T-helper 17 cell (primary cell): ENCODE results near the gene PAPPA2. TPM values are rescaled to one million over a fixed set of nuclear protein-coding genes. Genes with fewer than 3 reads are reported as not detected.

Experiments used
- ATAC-seq: fragments of 150-1000 bp; cut with Tn5 transposase; 2 replicates; pipeline ENCODE4 v1.10.0; 2021; ENCODE audit warnings: mild to moderate bottlenecking, moderate library complexity
- DNase-seq, 3 donors: peaks; one replicate each; pipeline versions ENCODE4 v3.0.0 to v3.0.0-alpha.2; 2020 to 2021
- H3K9me3 ChIP-seq: one replicate; pipeline ENCODE4 v1.7.0; 2013; ENCODE audit warnings: low read length, mild to moderate bottlenecking; ENCODE audit not compliant: control insufficient read depth, poor library complexity, severe bottlenecking
- H3K27ac Mint-ChIP-seq: one replicate; pipeline ENCODE4 v1.8.0; 2022; ENCODE audit warnings: mild to moderate bottlenecking, moderate library complexity, mixed read lengths
- H3K27me3 Mint-ChIP-seq: one replicate; pipeline ENCODE4 v1.8.0; 2022; ENCODE audit warnings: mixed read lengths
- H3K36me3 Mint-ChIP-seq: one replicate; pipeline ENCODE4 v1.8.0; 2022; ENCODE audit warnings: low read depth, mixed read lengths
- H3K4me1 Mint-ChIP-seq: one replicate; pipeline ENCODE4 v1.8.0; 2022; ENCODE audit warnings: mild to moderate bottlenecking, mixed read lengths
- H3K4me3 Mint-ChIP-seq: one replicate; pipeline ENCODE4 v1.8.0; 2022; ENCODE audit warnings: mild to moderate bottlenecking, moderate library complexity, mixed read lengths
- total RNA-seq, 4 donors: library from RNA in 2 of 4; stranded (reverse) in 2 of 4; gene quantifications; one replicate each; pipeline ENCODE4 v1.2.3 and lab custom pipeline; 2022 to 2026

The PAPPA2 gene
- total RNA-seq, 2 donors from 2014 or later = 0.17 to 0.73 TPM

DNA sequence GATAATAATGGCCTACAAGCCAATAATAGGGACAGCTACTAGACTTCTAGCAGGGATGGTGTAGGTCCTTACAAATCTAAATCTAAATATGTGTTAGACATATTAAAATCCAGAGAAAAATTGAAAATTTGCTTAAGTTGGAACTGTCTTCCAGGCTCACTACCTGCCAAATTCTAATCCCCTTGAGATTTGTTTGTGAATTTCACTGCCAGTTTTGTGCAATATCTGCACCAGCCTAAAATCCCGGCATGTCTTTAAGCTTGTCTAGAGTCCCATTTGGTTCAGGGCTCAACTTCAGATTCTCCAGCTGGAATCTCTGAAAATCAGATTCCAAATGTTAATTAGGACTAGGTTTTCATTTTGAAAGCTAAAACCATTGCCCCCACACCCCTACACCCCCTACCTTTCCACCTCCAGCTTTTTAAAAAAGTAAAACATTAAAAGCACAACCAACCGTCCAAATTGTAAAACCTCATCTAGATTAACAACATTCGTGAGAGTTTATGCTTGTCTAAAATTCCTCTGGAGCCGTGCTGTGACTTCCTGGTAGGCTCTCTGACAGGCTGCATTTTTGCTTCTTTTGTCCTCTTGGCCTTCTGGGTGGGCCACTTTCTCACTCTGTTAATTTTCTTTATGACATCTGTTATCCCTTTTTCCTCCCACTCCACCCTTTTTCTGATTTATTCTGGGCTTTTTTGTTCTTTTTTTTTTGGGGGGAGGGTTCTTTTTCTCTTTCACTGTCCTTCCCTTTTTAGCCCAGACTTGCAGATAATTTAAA lies 348.7 kb downstream of the PAPPA2 start:
- DNase-seq (no peak), ATAC-seq (no peak)
- Mint-ChIP-seq H3K27me3 (no peaks in the 10 kb centered on the region), H3K4me3 (no peak overlapping the region), H3K27ac (no peak overlapping the region), H3K36me3 (no peaks in the 10 kb centered on the region), H3K4me1 (no peaks in the 10 kb centered on the region)
- H3K9me3 ChIP-seq = no peaks in the 10 kb centered on the region

DNA sequence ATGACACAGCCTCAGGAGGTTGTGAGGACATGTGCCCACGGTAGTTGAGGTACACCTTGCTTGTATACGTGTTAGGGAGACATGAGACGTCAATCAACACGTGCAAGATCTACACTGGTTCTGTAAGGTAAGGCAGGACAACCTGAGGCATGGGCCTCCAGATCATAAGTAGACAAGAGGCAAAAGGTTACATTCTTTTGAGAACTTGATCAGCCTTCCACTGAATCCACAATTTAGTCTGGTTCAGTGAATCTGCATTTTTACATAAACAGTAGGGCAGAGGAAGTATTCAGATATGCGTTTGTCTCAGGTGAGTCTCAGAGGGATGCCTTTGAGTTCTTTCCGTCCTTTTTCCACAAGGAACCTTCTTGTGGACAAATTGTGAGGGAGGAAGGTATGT lies 352.6 kb downstream of the PAPPA2 start:
- Mint-ChIP-seq H3K36me3 (no peaks in the 10 kb centered on the region), H3K27me3 (no peaks in the 10 kb centered on the region), H3K4me3 (no peak overlapping the region), H3K27ac (no peak overlapping the region), H3K4me1 (no peaks in the 10 kb centered on the region)
- DNase-seq (no peak), ATAC-seq (no peak)
- no peaks in the 10 kb centered on the region for H3K9me3 ChIP-seq

DNA sequence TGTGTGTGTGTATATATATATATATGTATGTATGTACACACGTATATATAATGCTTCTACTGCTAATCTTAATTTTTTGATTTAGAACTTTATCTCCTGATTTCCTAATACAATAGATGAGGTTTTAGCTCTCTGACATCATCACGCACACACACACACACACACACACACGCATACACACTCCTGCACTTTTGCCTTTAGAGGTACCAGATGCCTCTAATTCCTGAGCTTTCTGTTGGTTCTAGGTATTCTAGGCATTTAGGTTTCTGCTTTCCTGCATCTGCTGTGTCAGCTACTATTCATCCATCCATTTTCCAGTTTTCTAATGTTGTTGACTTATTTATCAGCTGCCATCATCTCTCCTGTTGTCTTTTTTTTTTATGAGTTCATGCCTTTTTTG lies 353.3 kb downstream of the PAPPA2 start:
- H3K4me3 Mint-ChIP-seq = no peak overlapping the region
- no peak for DNase-seq

DNA sequence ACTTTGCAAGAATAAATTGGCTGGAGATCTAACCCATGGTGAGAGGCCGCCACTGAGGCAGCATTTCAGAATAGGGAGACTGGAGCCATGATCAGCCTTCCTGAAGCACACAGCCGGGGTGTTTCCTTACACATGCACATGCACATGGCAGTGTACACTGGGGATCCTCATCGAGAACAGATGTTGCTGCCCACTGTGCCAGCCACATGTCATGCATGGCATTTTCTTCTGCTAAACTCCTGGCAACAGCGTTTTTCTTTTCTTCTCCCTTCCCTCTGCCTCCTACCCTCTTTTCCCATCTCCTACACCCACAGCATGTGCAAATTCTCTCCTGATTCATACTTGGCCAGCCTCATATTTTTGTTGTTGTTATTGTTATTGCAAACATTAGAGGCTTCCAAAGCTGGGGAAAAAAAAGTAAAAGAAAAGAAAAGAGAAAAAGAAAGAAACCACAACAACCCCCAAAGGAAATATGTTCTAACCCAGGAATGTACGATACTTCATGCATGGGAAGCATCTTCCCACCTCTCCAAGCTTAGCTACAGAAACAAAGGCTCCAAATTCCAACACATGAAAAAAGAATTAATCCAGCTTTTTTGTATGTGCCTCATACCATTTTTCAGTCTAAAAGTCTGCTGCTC lies 357.5 kb downstream of the PAPPA2 start:
- H3K9me3 ChIP-seq = no peaks in the 10 kb centered on the region
- Mint-ChIP-seq H3K27me3 (no peaks in the 10 kb centered on the region), H3K4me3 (no peak overlapping the region), H3K36me3 (no peaks in the 10 kb centered on the region), H3K4me1 (no peaks in the 10 kb centered on the region), H3K27ac (no peak overlapping the region)
- ATAC-seq = no peak
- DNase-seq = no peak

More for the DNA sequence above, 353.3 kb downstream of the PAPPA2 start:
- no peaks in the 10 kb centered on the region for H3K27me3 Mint-ChIP-seq
- ATAC-seq = no peak
- H3K36me3 Mint-ChIP-seq = no peaks in the 10 kb centered on the region
- H3K9me3 ChIP-seq = no peaks in the 10 kb centered on the region
- H3K27ac Mint-ChIP-seq = no peak overlapping the region
- H3K4me1 Mint-ChIP-seq = no peaks in the 10 kb centered on the region

DNA sequence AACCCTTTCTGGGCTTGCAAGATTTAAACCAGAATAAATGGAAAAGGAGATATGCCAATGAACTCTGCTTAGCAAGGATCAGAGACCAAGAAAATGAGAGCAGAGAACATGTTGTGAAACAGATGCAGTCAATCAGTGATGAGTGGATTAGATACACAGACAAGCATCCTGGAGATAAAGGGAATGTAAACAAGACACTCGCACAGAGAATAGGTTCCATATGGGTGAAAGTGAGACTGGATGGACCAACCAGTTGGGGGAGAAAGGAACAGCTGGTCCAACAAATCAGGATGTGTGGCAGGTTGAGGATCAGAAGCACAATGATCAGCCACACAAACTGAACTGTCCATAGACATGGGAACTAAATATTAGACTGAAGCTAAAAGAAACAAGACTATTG lies 363.3 kb downstream of the PAPPA2 start:
- no peaks in the 10 kb centered on the region for H3K9me3 ChIP-seq
- no peak overlapping the region for H3K27ac Mint-ChIP-seq
- ATAC-seq (no peak), DNase-seq (no peak)
- H3K36me3 Mint-ChIP-seq = no peaks in the 10 kb centered on the region
- H3K4me1 Mint-ChIP-seq = no peaks in the 10 kb centered on the region
- H3K27me3 Mint-ChIP-seq = no peaks in the 10 kb centered on the region
- no peak overlapping the region for H3K4me3 Mint-ChIP-seq

DNA sequence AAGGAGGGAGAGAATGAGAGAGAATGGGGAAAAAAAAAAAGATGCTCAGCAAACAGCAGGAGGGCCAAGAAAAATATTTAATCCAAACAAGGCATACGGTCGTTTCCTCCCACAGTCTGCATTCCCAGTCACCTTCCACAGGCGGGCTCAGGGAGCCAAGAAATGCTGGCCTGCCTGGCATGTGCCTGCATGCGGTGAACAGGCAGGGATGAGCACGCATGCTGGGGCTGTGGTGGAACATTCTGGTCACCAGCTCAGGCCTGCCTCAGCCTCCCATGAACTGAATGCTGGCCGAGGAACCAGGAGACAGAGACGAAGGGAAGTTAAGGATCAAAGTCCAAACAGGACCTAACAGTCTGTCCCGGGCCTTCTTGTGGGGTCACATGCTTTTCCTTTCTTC lies 366.3 kb downstream of the PAPPA2 start:
- no peaks in the 10 kb centered on the region for H3K36me3 Mint-ChIP-seq
- H3K4me1 Mint-ChIP-seq = no peaks in the 10 kb centered on the region
- ATAC-seq (no peak), DNase-seq (no peak)
- H3K9me3 ChIP-seq = no peaks in the 10 kb centered on the region
- H3K27ac Mint-ChIP-seq = no peak overlapping the region
- no peaks in the 10 kb centered on the region for H3K27me3 Mint-ChIP-seq
- no peak overlapping the region for H3K4me3 Mint-ChIP-seq

DNA sequence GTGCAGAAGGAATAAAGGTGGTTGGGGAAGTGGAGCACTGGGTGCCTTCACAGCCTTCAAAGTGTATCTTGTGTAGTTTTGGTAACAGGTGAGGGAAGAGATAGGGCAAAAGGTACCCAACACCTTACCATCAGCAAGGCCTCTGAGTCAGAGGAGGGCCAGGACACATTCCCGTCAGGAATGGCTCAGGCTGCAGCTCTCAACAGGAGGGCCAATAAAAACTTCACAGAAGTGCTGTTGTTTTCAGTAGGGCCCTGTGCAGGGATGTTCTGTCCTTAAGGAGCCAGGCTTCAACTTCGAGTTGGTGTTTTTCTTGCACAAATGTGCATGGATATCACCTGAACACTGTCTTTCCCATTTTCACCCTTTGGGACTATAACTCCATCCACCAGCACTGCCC lies 368.2 kb downstream of the PAPPA2 start:
- Mint-ChIP-seq H3K27ac (no peak overlapping the region), H3K36me3 (no peaks in the 10 kb centered on the region), H3K4me1 (no peaks in the 10 kb centered on the region), H3K4me3 (no peak overlapping the region), H3K27me3 (no peaks in the 10 kb centered on the region)
- ATAC-seq (no peak), DNase-seq (no peak)
- H3K9me3 ChIP-seq = no peaks in the 10 kb centered on the region

DNA sequence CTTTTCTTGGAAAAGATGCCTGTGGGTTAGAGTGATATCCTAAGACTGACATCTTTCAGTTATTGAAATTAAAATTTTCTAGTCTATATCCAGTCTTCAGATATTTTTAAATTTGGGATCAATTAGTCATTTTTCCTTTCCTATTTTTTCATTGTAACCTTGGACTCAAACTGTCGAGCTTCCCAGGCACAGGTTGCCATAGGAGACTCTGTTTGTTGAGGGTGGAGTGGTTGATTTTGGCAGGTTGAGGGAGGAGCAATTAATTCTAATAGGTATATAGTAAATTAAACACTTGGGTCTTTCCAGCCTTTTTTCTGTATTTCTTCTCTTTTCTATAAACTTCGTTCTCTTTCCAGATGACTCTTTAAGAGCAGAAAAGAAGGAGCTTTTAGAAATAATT lies 374.7 kb downstream of the PAPPA2 start:
- Mint-ChIP-seq H3K36me3 (no peaks in the 10 kb centered on the region), H3K4me1 (no peaks in the 10 kb centered on the region), H3K27ac (no peak overlapping the region), H3K4me3 (no peak overlapping the region), H3K27me3 (peaks cover 7% of the 10 kb centered on the region)
- no peak for ATAC-seq
- H3K9me3 ChIP-seq = no peaks in the 10 kb centered on the region
- no peak for DNase-seq

DNA sequence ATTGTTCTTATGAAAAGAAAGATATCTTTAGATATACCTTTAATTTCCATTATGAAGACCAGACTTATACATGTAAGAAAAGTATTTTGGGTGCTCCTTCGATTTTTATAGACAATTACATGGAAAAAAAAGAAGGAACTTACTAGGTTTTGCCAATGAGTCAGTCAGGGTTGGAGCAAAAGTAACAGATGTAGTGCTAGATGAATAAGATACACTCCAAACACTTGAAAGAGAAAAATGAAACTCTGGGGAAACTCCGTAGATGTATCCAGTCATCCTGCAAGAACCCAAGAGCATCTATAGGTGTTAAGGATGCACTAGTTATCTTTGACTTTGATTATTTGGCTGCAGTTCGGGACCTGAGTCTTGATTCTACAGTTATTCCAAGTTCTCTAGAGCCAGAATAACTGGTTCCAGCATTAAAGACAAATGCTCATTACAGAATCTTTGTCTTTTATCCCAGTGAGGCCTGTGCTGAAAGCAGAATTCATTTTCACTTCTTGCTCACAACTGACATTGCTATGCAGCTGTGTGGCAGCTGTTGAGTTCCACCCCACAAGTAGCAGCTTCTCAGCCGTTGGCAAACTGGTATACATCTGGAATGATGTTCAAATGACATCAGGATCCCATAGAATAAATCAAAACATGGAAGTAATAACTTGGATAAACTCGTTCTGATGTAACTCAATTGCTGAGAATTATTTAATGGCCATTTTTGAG lies 375.5 kb downstream of the PAPPA2 start:
- H3K36me3 Mint-ChIP-seq = no peaks in the 10 kb centered on the region
- no peak overlapping the region for H3K4me3 Mint-ChIP-seq
- DNase-seq = no peak
- H3K9me3 ChIP-seq = no peaks in the 10 kb centered on the region
- H3K4me1 Mint-ChIP-seq = no peaks in the 10 kb centered on the region
- H3K27ac Mint-ChIP-seq = no peak overlapping the region
- peaks cover 7% of the 10 kb centered on the region for H3K27me3 Mint-ChIP-seq
- no peak for ATAC-seq

DNA sequence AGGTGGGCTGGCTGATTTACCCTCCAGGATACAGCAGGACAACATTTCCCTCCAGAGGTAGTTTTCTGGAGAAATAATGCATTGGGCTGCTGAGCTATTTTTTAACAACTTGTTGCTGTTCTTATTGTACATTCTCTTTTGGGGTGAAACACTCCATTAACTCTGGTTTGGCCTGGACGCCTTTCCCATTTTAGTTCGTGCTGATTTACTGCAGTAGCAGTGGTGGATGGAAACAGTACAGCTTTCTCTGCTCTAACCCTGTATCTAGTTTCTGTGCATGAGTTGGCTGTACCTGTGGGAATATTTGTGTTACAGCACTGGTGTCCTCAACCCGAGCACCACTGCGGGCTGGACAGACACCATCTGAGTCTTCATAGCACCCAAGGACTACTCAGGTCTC lies 376.2 kb downstream of the PAPPA2 start:
- ATAC-seq = no peak
- no peak for DNase-seq
- H3K4me1 Mint-ChIP-seq = no peaks in the 10 kb centered on the region
- peaks cover 7% of the 10 kb centered on the region for H3K27me3 Mint-ChIP-seq
- H3K4me3 Mint-ChIP-seq = no peak overlapping the region
- H3K9me3 ChIP-seq = no peaks in the 10 kb centered on the region
- no peaks in the 10 kb centered on the region for H3K36me3 Mint-ChIP-seq
- H3K27ac Mint-ChIP-seq = no peak overlapping the region

DNA sequence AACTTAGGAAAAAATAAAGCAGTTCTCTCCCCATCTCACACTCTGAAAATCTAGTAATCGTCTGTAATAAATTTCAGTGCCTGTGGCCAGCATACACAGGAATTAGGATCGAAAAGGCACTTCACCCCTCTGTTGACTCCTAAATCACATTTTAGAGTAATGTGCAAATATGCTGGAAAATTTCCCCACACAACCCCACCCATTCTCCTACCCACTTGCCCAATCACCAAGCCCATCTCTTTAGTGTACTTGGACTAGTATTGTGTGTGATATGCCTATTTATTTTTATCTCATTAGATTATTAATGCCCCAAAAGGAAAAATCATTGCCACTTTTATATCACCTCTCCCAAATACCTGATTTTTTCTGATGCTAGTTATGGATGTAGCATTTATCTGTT lies 378.3 kb downstream of the PAPPA2 start:
- no peaks in the 10 kb centered on the region for H3K4me1 Mint-ChIP-seq
- H3K27me3 Mint-ChIP-seq = peaks cover 7% of the 10 kb centered on the region
- DNase-seq = no peak
- H3K9me3 ChIP-seq = no peaks in the 10 kb centered on the region
- ATAC-seq = no peak
- H3K4me3 Mint-ChIP-seq = no peak overlapping the region
- H3K27ac Mint-ChIP-seq = no peak overlapping the region
- no peaks in the 10 kb centered on the region for H3K36me3 Mint-ChIP-seq

DNA sequence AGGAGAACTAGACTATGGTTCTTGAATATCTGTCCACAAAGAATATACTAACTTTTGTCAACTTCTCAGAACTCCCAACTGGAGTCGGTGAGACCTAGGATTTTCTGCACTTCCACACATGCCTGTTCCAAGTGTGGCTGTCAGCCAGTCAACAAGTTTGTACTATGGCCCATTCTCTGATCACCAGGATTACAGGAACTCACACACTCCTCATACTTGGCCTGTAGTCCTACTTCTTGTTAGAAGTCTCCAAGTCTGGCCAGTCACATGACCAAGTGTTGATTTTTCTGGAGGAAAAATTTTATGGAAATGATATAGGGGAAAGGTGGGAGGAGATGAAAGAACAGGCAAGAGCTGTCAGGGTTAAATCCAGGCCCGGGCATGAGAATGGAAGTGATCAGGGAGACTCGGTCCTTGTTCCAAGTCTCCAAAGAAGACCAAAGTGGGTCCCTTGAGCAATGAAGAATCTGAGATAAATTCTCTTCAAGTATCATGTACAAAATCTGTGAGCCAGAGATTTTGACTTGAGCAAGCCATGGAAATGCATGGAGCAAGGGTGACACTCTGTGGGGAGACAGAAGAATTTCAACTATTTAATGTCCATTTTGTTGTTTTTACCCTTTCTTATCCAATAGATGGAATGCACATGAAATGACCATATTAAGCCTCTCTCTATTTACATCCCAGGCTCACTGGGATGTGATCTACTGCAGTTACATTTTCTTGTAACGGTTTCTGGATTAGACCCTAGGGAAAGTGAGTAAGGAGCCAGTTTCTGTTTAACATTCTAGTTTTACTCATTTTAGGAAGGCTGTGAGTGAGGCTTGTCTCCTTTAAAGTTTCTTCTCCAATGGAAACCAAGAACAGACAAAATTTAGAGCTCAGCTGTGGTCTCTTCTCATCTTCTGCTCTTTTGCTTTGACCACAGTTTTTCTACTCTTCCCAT lies 380.6 kb downstream of the PAPPA2 start:
- H3K27me3 Mint-ChIP-seq = peaks cover 6% of the 10 kb centered on the region
- H3K27ac Mint-ChIP-seq = no peak overlapping the region
- H3K4me3 Mint-ChIP-seq = no peak overlapping the region
- ATAC-seq (no peak), DNase-seq (no peak)
- no peaks in the 10 kb centered on the region for H3K4me1 Mint-ChIP-seq
- no peaks in the 10 kb centered on the region for H3K36me3 Mint-ChIP-seq
- no peaks in the 10 kb centered on the region for H3K9me3 ChIP-seq

DNA sequence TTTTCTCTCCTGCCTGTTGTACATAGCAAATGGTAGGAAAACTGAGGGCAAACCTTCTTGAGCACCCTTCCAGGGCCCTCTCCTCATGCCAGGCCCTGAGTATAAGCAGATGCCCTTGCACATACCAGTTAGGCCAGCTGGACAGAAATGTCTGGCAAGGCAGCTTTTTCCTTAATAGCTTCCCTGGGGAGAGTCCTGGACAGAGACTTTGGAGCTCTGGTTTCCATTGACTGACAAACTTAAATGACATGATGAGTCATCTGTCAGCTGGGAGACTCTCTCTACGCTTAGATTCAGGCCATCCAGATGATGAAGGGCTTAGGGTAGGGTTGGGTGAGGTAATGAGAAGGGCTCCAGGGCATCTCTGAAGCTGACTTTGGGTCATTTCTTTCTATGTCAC lies 384.1 kb downstream of the PAPPA2 start:
- DNase-seq (no peak), ATAC-seq (no peak)
- no peak overlapping the region for H3K4me3 Mint-ChIP-seq
- no peaks in the 10 kb centered on the region for H3K4me1 Mint-ChIP-seq
- H3K36me3 Mint-ChIP-seq = no peaks in the 10 kb centered on the region
- H3K27ac Mint-ChIP-seq = no peak overlapping the region
- H3K9me3 ChIP-seq = no peaks in the 10 kb centered on the region
- H3K27me3 Mint-ChIP-seq = no peaks in the 10 kb centered on the region
